Gastroesophageal sphincter (tissue), 3 donors: ENCODE results near the gene TAF1B.

Source experiments
- CTCF ChIP-seq, 4 experiments: fragments of 200-600 bp in 2 of 4; fragments of 450-650 bp in 2 of 4; sonication (generic) in 1 of 4; IDR thresholded peaks; one replicate each; pipeline ENCODE4 v1.5.1; 2017 to 2019; ENCODE audit warnings: antibody characterized with exemption in 4 of 4, mild to moderate bottlenecking in 2 of 4, moderate library complexity in 2 of 4
- EP300 ChIP-seq: sonication (generic); formaldehyde crosslinking; IDR thresholded peaks from one replicate; pipeline ENCODE4 v1.6.1; 2017; ENCODE audit warnings: antibody characterized with exemption, mild to moderate bottlenecking
- POLR2AphosphoS5 ChIP-seq: sonication (generic); formaldehyde crosslinking; IDR thresholded peaks from one replicate; pipeline ENCODE4 v1.6.1; 2017; ENCODE audit warnings: antibody characterized with exemption

GRCh38 chr2:9842487-9843228, 616 bp upstream of the TAF1B start:
- TF ChIP-seq CTCF (IDR thresholded peaks at IDR 0.05), result no peak
- TF ChIP-seq EP300, result no peak
- no peak for TF ChIP-seq POLR2AphosphoS5
